Measurements from ENCODE around the gene C1QB.
A peak's percentile ranks its signal among the peaks of the same experiment; 100 is the strongest.

C1QB gene

GRCh38 chr1:22652881-22653316, at the start of gene C1QB:
C1QB (plus strand) TSS chr1:22653236; CDS start chr1:22659463, 6,227 bp downstream.
- DNase-seq (ENCODE audit: low read depth in 3 of 3): no peak

GRCh38 chr1:22606161-22606560, 46.9 kb upstream of the C1QB start:
- DNase-seq (ENCODE audit: low read depth in 3 of 3): no peak

GRCh38 chr1:22607154-22607553, 45.9 kb upstream of the C1QB start:
- DNase-seq (ENCODE audit: low read depth in 3 of 3): no peak

- no peak for DNase-seq (ENCODE audit: low read depth in 3 of 3)
These were observed 44.7 kb upstream of the C1QB start for GRCh38 chr1:22608361-22608760.

- DNase-seq (ENCODE audit: low read depth in 3 of 3): no peak
These were observed 43.7 kb upstream of the C1QB start for GRCh38 chr1:22609291-22609690.

GRCh38 chr1:22611530-22611947, 41.5 kb upstream of the C1QB start:
- DNase-seq (ENCODE audit: low read depth in 3 of 3): peak in 2 of 3 donors; percentile 8 to 11

- DNase-seq (ENCODE audit: low read depth in 3 of 3): no peak
These were observed 40.1 kb upstream of the C1QB start for GRCh38 chr1:22612671-22613571.

- no peak for DNase-seq (ENCODE audit: low read depth in 3 of 3)
These were observed 39.5 kb upstream of the C1QB start for GRCh38 chr1:22613572-22613918.

- DNase-seq (ENCODE audit: low read depth in 3 of 3): no peak
These were observed 39.1 kb upstream of the C1QB start for GRCh38 chr1:22613951-22614350.

- DNase-seq (ENCODE audit: low read depth in 3 of 3): no peak
These were observed 37.1 kb upstream of the C1QB start for GRCh38 chr1:22615886-22616285.

GRCh38 chr1:22616571-22616970, 36.5 kb upstream of the C1QB start:
- DNase-seq (ENCODE audit: low read depth in 3 of 3): no peak

GRCh38 chr1:22618056-22618455, 35.0 kb upstream of the C1QB start:
- DNase-seq (ENCODE audit: low read depth in 3 of 3): no peak

- DNase-seq (ENCODE audit: low read depth in 3 of 3): no peak
These were observed 33.8 kb upstream of the C1QB start for GRCh38 chr1:22619252-22619651.

GRCh38 chr1:22619798-22620197, 33.2 kb upstream of the C1QB start:
- no peak for DNase-seq (ENCODE audit: low read depth in 3 of 3)

- DNase-seq (ENCODE audit: low read depth in 3 of 3): no peak
These were observed 31.3 kb upstream of the C1QB start for GRCh38 chr1:22621761-22622160.

GRCh38 chr1:22625262-22625925, 27.6 kb upstream of the C1QB start:
- DNase-seq (ENCODE audit: low read depth in 3 of 3): no peak

- no peak for DNase-seq (ENCODE audit: low read depth in 3 of 3)
These were observed 26.5 kb upstream of the C1QB start for GRCh38 chr1:22626237-22627157.

GRCh38 chr1:22627331-22627730, 25.7 kb upstream of the C1QB start:
- no peak for DNase-seq (ENCODE audit: low read depth in 3 of 3)

- no peak for DNase-seq (ENCODE audit: low read depth in 3 of 3)
These were observed 24.2 kb upstream of the C1QB start for GRCh38 chr1:22628698-22629444.

GRCh38 chr1:22629886-22630285, 23.1 kb upstream of the C1QB start:
- DNase-seq (ENCODE audit: low read depth in 3 of 3): no peak
